GM12875 (cell line): ENCODE measurements around the gene PLEKHG1.

ENCODE experiments used
- H3K4me3 ChIP-seq: one replicate; pipeline ENCODE4 v1.5.1; 2011; ENCODE audit warnings: low read depth, low read length, control low read depth
- CTCF ChIP-seq: IDR thresholded peaks from 2 replicates; pipeline ENCODE4 v1.5.1; 2011; ENCODE audit warnings: low read depth, mild to moderate bottlenecking, control low read depth, inconsistent platforms, low read length, moderate library complexity, borderline replicate concordance; ENCODE audit not compliant: insufficient read depth

PLEKHG1 gene

GRCh38 chr6:150622941-150623874 is 23.5 kb downstream of the PLEKHG1 start:
- no peak overlapping the region for H3K4me3 ChIP-seq
- TF ChIP-seq CTCF: no peak

GRCh38 chr6:150624191-150624590 is 24.5 kb downstream of the PLEKHG1 start:
- no peak overlapping the region for H3K4me3 ChIP-seq
- no peak for TF ChIP-seq CTCF

- no peak overlapping the region for H3K4me3 ChIP-seq
- no peak for TF ChIP-seq CTCF
Observed at GRCh38 chr6:150625927-150626326, 26.2 kb downstream of the PLEKHG1 start.

GRCh38 chr6:150627154-150627553 is 27.5 kb downstream of the PLEKHG1 start:
- no peak for TF ChIP-seq CTCF
- H3K4me3 ChIP-seq: no peak overlapping the region

- no peak overlapping the region for H3K4me3 ChIP-seq
- TF ChIP-seq CTCF: no peak
Observed at GRCh38 chr6:150627585-150628025, 27.9 kb downstream of the PLEKHG1 start.

- no peak for TF ChIP-seq CTCF
- H3K4me3 ChIP-seq: no peak overlapping the region
Observed at GRCh38 chr6:150628908-150629307, 29.2 kb downstream of the PLEKHG1 start.
